HG03196 (cell line): ENCODE results near the gene YPEL4.
A peak's percentile ranks its signal among the peaks of the same experiment; 100 is the strongest.
"Not testable (repeated sequence)": the region's sequence is repeated elsewhere in the genome, so short reads cannot be mapped to it uniquely, and the experiment has no call there.

Source experiments
- ATAC-seq: cut with Tn5 transposase; IDR thresholded peaks from one replicate; pipeline ENCODE4 v1.9.1; 2021; ENCODE audit not compliant: unreplicated experiment

Gene YPEL4

GRCh38 chr11:57649826-57650738 is at the start of gene YPEL4:
Gene YPEL4, minus strand, starts transcription at chr11:57649912. Its CDS starts 2,805 bp downstream, at chr11:57647107.
- ATAC-seq, result no peak

GRCh38 chr11:57698843-57699365 is 49.2 kb upstream of the YPEL4 start:
- no peak for ATAC-seq

GRCh38 chr11:57690474-57690873 is 40.8 kb upstream of the YPEL4 start:
- ATAC-seq, result not testable (repeated sequence)

GRCh38 chr11:57681168-57681567 is 31.5 kb upstream of the YPEL4 start:
- ATAC-seq, result no peak

GRCh38 chr11:57680552-57680874 is 30.8 kb upstream of the YPEL4 start:
- ATAC-seq, result no peak

GRCh38 chr11:57679396-57679795 is 29.7 kb upstream of the YPEL4 start:
- ATAC-seq, result no peak

- ATAC-seq, result no peak
Measured at GRCh38 chr11:57675176-57675941, 25.6 kb upstream of the YPEL4 start.

GRCh38 chr11:57674251-57674650 is 24.5 kb upstream of the YPEL4 start:
- no peak for ATAC-seq

GRCh38 chr11:57668434-57668782 is 18.7 kb upstream of the YPEL4 start:
- peak; percentile 13 for ATAC-seq

- peak; percentile 87 for ATAC-seq
Measured at GRCh38 chr11:57667736-57668433, 18.2 kb upstream of the YPEL4 start, which contains the start of gene ZDHHC5. Gene ZDHHC5, plus strand, starts transcription at chr11:57668114. Its CDS starts 4,977 bp downstream, at chr11:57673091.

GRCh38 chr11:57667117-57667735 is 17.5 kb upstream of the YPEL4 start:
- peak; percentile 68 for ATAC-seq

- no peak for ATAC-seq
Measured at GRCh38 chr11:57663975-57664374, 14.3 kb upstream of the YPEL4 start.

- ATAC-seq, result no peak
Measured at GRCh38 chr11:57662893-57663292, 13.2 kb upstream of the YPEL4 start.

GRCh38 chr11:57659669-57660068 is 10.0 kb upstream of the YPEL4 start:
- no peak for ATAC-seq

GRCh38 chr11:57658023-57658361 is 8.3 kb upstream of the YPEL4 start:
- no peak for ATAC-seq

GRCh38 chr11:57657194-57658022 is 7.7 kb upstream of the YPEL4 start, which contains the start of gene CLP1:
Gene CLP1, plus strand, starts transcription at chr11:57657762. Its CDS starts 1,715 bp downstream, at chr11:57659477.
- ATAC-seq, result peak; percentile 98

GRCh38 chr11:57656885-57657193 is 7.1 kb upstream of the YPEL4 start:
- ATAC-seq, result no peak

GRCh38 chr11:57653163-57653562 is 3.5 kb upstream of the YPEL4 start:
- ATAC-seq, result no peak

GRCh38 chr11:57652662-57653061 is 3.0 kb upstream of the YPEL4 start:
- ATAC-seq, result no peak

GRCh38 chr11:57652230-57652629 is 2.5 kb upstream of the YPEL4 start:
- ATAC-seq, result not testable (repeated sequence)
